GM21390 (cell line): ENCODE results near the gene MAMDC2.
"Not testable (repeated sequence)": the region's sequence is repeated elsewhere in the genome, so short reads cannot be mapped to it uniquely, and the experiment has no call there.

Experiments
- ATAC-seq: cut with Tn5 transposase; IDR thresholded peaks from one replicate; pipeline ENCODE4 v1.9.1; 2021; ENCODE audit not compliant: unreplicated experiment

Gene MAMDC2

DNA sequence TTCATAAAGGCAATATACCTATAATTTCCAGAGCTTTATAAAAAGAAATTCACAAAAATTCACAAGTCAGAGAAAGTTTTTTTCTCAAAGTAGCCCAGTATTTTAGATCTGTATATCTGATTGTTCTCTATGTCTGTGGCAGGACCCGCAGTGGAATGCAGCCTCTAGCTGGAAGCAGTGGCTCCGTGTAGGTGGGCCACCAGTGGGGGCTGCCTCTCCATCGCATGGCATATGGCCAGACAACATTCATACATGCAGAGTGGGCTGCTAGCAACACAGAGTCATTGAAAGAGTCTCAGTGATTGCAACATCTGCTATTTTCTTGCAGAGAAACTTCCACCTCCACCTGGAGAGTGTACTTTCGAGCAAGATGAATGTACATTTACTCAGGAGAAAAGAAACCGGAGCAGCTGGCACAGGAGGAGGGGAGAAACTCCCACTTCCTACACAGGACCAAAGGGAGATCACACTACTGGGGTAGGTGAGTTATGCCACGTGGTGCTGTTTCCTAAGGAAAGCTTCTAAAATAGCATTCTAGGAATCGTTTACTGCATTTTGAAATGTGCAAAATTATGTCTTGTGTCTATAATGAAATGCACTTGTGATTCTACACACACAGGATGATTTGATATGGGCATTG lies 126.6 kb downstream of the MAMDC2 start:
- no peak for ATAC-seq

DNA sequence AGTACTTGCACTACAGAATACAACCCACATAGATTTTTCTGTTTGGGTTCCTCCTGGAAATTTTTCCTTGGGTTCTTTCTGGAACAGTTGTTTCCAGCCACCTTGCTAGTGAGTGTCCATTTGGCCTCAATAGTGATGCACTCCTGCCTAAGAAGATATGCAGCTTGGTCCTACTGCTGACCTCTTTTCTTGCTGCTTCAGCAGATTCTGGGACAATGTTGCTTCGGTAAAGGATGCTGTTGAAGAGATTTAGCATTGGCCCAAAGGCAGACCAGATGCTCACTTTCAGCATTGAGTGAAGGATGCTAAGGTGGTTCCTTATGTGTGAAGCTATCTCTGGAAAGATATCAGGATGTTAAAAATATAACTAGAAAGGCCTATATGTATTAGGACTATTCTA lies 128.9 kb downstream of the MAMDC2 start:
- no peak for ATAC-seq

- no peak for ATAC-seq
Measured at GRCh38 chr9:70177121-70177520, 133.5 kb downstream of the MAMDC2 start.

DNA sequence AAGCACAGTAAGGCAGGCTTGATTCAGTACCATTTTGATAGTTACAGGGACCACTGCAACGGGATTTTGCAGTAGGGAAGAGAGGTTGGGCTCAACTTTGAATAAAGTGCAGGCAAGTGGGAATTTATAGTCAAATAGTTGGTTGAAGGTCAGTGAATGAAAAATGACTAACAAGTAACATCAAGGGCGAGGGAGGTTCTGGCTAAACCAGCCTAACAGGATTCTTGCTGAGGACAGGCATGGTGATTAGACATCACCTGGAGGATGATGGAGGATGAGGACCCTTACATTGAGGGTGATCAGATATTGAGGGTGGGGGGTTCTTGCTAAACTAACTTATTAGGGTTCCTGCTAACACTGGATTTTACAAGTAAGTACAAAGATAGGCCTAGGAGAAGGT lies 149.1 kb downstream of the MAMDC2 start:
- ATAC-seq: no peak

DNA sequence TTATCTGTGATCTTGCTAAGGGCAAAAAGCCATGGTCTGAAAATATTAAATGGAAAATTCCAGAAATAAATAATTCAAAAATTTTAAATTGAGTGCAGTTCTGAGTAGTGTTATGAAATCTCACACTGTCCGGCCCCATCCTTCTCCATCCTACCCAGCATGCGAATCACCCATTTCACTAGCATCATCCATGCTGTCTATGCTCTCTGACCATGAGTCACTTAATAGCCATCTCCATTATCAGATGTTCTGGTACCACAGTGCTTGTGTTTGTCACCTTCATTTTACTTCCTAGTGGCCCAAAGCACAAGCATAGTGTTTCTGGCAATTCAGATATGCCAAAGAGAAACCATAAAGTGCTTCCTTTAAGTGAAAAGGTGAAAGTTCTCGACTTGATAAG lies 151.8 kb downstream of the MAMDC2 start:
- ATAC-seq: no peak

DNA sequence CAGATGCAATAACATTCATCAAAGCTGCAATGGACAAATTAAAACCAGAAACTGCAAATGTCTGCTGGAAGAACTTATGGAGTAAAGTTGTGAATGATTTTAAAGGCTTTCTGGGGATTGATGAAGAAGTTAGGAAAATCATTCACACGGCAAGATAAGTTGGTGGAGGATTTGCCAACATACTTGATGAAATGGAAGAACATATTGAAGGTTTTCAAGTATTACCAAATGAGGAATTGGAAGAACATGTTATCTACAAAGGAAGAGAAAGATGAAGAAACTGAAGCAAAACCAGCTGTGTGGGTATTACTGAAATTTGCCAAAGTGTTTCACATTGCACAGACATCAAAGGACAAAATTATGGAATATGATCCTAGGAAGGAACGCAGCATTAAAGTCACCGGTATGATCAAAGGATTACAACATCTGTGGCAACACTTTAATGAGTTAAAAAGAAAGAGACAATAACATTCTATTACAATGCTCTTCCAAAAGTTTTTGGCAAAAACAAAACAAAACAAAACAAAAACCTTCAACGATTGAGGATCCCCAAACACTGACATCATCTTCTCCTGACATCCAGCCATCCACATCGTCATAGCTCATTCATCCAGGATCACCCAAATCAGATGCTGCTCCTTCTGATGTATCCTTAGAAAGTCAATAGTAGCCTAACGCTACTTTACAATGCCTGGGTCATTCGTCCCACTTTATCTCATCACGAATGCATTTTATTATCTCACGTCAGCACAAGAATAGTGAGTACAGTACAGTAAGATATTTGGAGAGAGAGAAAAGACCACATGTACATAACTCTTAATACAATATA lies 153.8 kb downstream of the MAMDC2 start:
- no peak for ATAC-seq

DNA sequence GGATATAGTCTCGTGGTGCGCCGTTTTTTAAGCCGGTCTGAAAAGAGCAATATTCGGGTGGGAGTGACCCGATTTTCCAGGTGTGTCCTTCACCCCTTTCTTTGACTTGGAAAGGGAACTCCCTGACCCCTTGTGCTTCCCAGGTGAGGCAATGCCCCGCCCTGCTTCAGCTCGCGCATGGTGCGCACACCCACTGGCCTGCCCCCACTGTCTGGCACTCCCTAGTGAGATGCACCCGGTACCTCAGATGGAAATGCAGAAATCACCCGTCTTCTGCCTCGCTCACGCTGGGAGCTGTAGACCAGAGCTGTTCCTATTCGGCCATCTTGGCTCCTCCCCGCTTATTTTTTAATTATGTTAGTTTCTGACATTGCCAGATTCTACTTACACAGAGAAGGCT lies 161.1 kb downstream of the MAMDC2 start:
- not testable (repeated sequence) for ATAC-seq

DNA sequence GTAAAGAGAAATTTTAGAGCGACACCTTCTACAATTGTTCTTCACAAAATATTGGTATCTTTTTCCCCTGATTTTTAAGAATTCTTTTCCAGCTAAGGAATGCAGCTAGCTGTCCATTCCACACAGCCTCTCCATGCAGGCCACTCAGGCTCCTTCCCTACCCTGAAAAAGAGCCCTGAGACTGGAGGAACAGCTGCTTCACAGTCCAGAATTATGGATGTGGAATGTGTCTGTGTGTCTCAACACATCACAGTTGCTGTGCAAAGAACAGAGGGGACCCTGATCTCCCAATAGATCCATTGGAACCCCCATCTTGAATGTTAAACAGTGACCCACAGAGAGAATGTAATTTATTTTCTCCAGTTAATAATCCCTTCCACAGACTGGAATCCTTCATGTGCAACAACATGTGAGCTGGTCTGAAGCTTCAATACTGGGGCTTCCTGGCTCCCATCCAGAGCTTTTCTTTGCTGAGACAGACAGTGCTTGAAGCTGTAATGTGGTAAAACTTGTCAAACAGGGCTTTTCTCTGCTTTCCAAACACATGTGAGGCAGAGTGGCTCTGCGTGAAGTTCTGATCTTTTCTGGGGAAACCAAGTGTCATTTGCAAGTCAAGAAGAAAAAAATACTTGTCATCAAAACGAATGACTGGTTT lies 161.8 kb downstream of the MAMDC2 start:
- ATAC-seq: no peak

DNA sequence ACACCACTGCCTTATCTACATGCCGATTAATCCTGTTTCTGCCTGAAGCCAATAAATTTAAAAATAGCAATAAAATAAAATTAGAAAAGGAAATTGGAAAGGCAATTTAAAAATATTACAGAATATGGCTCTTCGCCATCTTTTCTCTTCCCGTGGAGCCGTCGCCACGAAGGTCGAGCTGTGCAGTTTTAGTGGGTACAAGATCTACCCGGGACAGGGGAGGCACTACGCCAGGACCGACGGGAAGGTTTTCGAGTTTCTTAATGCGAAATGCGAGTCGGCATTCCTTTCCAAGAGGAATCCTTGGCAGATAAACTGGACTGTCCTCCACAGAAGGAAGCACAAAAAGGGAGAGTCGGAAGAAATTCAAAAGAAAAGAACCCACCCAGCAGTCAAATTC lies 173.4 kb downstream of the MAMDC2 start:
- no peak for ATAC-seq

DNA sequence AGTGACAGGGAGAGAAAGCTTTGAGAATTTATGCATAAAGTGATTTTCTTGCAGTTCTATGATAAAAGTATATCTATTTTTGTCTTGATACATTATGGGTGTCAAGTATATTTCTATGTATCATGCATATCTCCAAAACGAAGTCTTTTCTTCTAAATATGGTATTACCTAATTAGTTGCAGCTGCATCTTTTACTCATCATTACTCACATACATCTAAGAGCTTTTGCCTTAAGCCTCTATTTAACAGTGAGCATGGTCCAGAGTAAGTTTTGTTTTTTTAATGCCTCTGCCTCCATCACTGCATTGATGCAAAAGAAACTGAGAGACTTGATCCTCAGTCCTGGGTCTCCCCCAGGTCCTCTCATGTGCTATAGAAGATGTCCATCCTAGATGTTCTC lies 175.1 kb downstream of the MAMDC2 start:
- no peak for ATAC-seq

GRCh38 chr9:70220216-70220615 lies 176.6 kb downstream of the MAMDC2 start:
- no peak for ATAC-seq

- no peak for ATAC-seq
Measured at GRCh38 chr9:70222354-70222753, 178.7 kb downstream of the MAMDC2 start.

DNA sequence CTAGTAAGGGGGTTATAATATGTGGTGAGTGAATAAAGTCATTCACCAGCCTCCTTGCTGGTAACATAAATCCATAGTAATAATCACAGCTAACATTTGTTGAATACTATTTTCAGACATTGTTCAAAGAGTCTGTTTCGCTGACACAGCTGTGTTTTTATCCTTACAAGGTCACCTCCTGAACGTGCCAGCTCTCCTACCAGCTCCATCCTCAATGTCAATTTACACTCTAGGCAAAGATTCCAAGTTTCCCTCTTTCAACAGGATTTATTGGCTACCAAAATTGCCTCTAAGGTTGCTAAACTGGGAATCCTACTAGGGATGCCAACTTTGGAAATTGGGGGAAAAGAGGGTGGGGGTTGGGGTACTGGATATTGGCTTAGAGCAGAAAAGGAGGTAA lies 184.5 kb downstream of the MAMDC2 start:
- no peak for ATAC-seq

GRCh38 chr9:70228611-70229010 lies 185.0 kb downstream of the MAMDC2 start:
- ATAC-seq: no peak

DNA sequence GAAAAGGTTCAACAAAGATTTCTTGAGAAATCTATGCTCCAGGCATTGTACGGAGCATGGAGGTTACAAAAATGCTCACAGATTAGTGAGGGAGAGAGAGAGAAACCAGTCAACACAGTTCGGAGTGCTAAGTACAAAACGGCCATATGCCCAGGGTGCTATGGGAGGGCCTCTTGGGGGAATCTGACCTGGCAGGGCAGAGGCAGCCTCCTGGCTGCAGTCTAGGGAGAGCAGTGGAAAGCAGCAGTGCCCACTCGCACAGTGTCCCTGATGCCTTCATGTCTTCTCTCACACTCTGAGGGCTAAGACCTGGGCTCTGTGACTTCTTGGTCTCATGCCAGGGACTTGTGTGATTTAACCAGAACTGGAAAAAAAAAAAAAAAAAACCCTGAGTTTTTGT lies 185.4 kb downstream of the MAMDC2 start:
- no peak for ATAC-seq

DNA sequence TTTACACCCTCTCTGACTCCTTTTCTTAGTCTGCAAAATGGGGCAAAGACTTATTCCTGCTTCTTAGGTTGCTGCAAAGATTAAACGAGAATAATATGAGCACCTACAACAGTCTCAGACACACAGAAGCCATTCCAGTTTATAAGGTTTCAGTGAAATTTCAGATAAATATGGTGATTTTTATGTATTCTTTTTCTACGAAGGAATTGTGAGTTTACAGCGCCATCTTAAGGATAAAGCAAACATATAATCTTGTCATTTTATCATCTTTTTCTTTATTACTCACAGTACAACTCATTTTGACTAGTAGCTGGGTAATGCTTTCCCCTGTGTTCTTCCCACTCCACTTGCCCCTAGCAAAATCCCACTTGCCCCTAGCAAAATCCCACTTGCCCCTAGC lies 185.9 kb downstream of the MAMDC2 start:
- no peak for ATAC-seq

DNA sequence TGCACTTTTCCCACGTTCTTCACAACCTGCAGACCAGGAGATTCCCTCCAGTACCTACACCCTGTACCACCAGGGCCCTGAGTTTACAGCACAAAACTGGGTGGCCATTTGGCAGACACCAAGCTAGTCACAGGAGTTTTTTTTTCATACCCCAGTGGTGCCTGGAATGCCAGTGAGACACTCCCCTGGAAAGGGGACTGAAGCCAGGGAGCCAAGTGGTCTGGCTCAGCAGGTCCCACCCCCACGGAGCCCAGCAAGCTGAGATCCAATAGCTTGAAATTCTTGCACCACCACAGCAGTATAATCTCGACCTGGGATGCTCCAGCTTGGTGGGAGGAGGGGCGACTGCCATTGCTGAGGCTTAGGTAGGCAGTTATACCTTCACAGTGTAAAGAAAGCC lies 188.8 kb downstream of the MAMDC2 start:
- no peak for ATAC-seq

DNA sequence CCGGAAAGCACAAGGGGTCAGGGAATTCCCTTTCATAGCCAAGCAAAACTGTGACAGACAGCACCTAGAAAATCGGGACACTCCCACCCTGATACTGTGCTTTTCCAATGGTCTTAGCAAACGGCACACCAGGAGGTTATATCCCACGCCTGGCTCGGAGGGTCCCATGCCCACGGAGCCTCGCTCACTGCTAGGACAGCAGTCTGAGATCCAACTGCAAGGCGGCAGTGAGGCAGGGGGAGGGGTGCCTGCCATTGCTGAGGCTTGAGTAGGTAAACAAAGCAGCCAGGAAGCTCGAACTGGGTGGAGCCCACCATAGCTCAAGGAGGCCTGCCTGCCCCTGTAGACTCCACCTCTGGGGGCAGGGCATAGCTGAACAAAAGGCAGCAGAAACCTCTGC lies 190.6 kb downstream of the MAMDC2 start:
- not testable (repeated sequence) for ATAC-seq

DNA sequence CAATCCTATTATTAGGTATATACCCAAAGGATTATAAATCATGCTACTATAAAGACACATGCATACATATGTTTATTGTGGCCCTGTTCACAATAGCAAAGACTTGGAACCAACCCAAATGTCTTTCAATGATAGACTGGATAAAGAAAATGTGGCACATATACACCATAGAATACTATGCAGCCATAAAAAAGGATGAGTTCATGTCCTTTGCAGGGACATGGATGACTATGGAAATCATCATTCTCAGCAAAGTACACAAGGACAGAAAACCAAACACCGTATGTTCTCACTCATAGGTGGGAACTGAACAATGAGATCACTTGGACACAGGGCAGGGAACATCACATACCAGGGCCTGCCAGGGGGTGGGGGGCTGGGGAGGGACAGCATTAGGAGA lies 202.3 kb downstream of the MAMDC2 start:
- not testable (repeated sequence) for ATAC-seq

DNA sequence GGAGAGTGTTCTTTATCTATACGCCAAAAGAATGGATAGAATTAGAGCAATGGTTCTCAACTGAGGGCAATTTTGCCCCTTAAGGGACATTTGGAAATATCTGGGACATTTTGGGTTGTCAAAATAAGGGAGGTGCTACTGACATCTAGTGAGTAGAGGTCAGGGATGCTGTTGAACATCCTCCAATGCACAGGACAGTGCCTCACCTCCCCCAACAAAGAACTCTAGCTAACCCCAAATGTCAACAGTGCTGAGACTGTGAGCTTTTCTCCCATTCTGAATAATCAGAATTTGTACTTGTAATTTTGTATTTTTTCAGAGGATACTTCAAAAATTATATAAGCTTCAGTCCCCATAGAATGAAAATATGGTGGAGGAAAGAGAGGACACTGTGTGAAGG lies 206.6 kb downstream of the MAMDC2 start:
- ATAC-seq: no peak

GRCh38 chr9:70255486-70255885 lies 211.8 kb downstream of the MAMDC2 start:
- ATAC-seq: no peak

GRCh38 chr9:70256123-70256551 lies 212.5 kb downstream of the MAMDC2 start:
- ATAC-seq: no peak
